Endothelial cell of umbilical vein (primary cell): ENCODE results near the gene HNRNPH2. TPM values are rescaled to one million over a fixed set of nuclear protein-coding genes. Genes with fewer than 3 reads are reported as not detected.

Experiments used
- BruUV-seq: library from RNA; stranded (reverse); fragments of 400-500 nt; replicated peaks from 2 replicates; lab custom pipeline; 2021; lab: Mats Ljungman, UMichigan
- CTCF ChIA-PET: fragments of 300-600, 350-600 bp; sonication (Branson Sonifier 250); formaldehyde crosslinking; loops from one replicate; lab custom pipeline; 2021; ENCODE audit warnings: antibody characterized with exemption, inconsistent platforms; lab: Charles Lee
- POLR2A ChIA-PET: fragments of 300-600, 350-600 bp; sonication (Branson Sonifier 250); formaldehyde crosslinking; loops from one replicate; lab custom pipeline; 2021; ENCODE audit warnings: antibody characterized with exemption, inconsistent platforms; lab: Charles Lee
- DNase-seq: peaks from one replicate; pipeline ENCODE4 v3.0.0-alpha.2; 2011; ENCODE audit warnings: low read depth, low spot score
- FAIRE-seq: peaks from 2 replicates; lab custom pipeline; 2011; peaks lifted over from hg19 to GRCh38; lab: Jason Lieb, UNC
- H2AFZ ChIP-seq: 2 replicates; pipeline ENCODE4 v1.6.0; 2012; ENCODE audit warnings: low read depth, low read length, control low read depth, inconsistent platforms
- H3K27ac ChIP-seq: 2 replicates; pipeline ENCODE4 v1.5.1; 2011; ENCODE audit warnings: low read depth, mild to moderate bottlenecking, control low read depth, low read length, moderate library complexity; ENCODE audit not compliant: insufficient read depth
- H3K27me3 ChIP-seq, 2 experiments: 2 replicates each; pipeline versions ENCODE4 v1.6.0 to v1.6.1; 2011; ENCODE audit warnings: low read length in 2 of 2, mixed read lengths in 1 of 2; ENCODE audit not compliant: control insufficient read depth in 2 of 2, insufficient read depth in 2 of 2
- H3K36me3 ChIP-seq, 2 experiments: 2 replicates in 1 of 2; 3 replicates in 1 of 2; pipeline ENCODE4 v1.5.1; 2011; ENCODE audit warnings: low read length in 2 of 2, mild to moderate bottlenecking in 1 of 2, moderate library complexity in 1 of 2; ENCODE audit not compliant: control insufficient read depth in 2 of 2, insufficient read depth in 2 of 2; ENCODE audit errors: extremely low read depth in 1 of 2
- H3K4me1 ChIP-seq: 3 replicates; pipeline ENCODE4 v1.5.1; 2011; ENCODE audit warnings: mild to moderate bottlenecking, low read length; ENCODE audit not compliant: control insufficient read depth, insufficient read depth; ENCODE audit errors: extremely low read depth
- H3K4me2 ChIP-seq: 2 replicates; pipeline ENCODE4 v1.6.1; 2011; ENCODE audit warnings: low read length, control low read depth, mixed read lengths; ENCODE audit not compliant: insufficient read depth
- H3K4me3 ChIP-seq, 3 experiments: fragments of 200-600 bp in 1 of 3; sonication (generic), shearing (Covaris generic) in 1 of 3; replicated peaks in 1 of 3; 2 replicates each; pipeline ENCODE4 v1.5.1; 2011 to 2016; ENCODE audit warnings: control low read depth in 3 of 3, low read length in 3 of 3, mild to moderate bottlenecking in 2 of 3, inconsistent platforms in 1 of 3, low read depth in 1 of 3, moderate library complexity in 1 of 3; ENCODE audit not compliant: insufficient read depth in 1 of 3
- H3K79me2 ChIP-seq: 2 replicates; pipeline ENCODE4 v1.6.0; 2012; ENCODE audit warnings: low read length, inconsistent platforms; ENCODE audit not compliant: control insufficient read depth, insufficient read depth
- H3K9ac ChIP-seq: replicated peaks from 2 replicates; pipeline ENCODE3; 2011; ENCODE audit warnings: low read length, control low read depth; ENCODE audit not compliant: insufficient read depth; ENCODE audit errors: extremely low read depth
- H3K9me1 ChIP-seq: replicated peaks from 3 replicates; pipeline ENCODE4 v1.6.0; 2011; ENCODE audit warnings: mild to moderate bottlenecking, low read length; ENCODE audit not compliant: control insufficient read depth, insufficient read depth; ENCODE audit errors: extremely low read depth
- H3K9me3 ChIP-seq: replicated peaks from 2 replicates; pipeline ENCODE4 v1.5.1; 2012; ENCODE audit warnings: low read length, inconsistent platforms; ENCODE audit not compliant: control insufficient read depth, insufficient read depth
- H4K20me1 ChIP-seq: replicated peaks from 2 replicates; pipeline ENCODE3; 2011; ENCODE audit warnings: mild to moderate bottlenecking, low read length; ENCODE audit not compliant: control insufficient read depth, insufficient read depth; ENCODE audit errors: extremely low read depth
- POLR2AphosphoS5 ChIP-seq: IDR thresholded peaks from 2 replicates; pipeline ENCODE4 v1.6.1; 2012; ENCODE audit warnings: low read depth, mild to moderate bottlenecking, control low read depth, low read length, moderate library complexity; ENCODE audit not compliant: insufficient read depth
- dilution Hi-C: fragments of 300-500 bp; cut with MboI; formaldehyde crosslinking; loops from one replicate; pipeline ENCODE4 v1.15.0; 2019; ENCODE audit warnings: low sequenced_read_pairs; ENCODE audit not compliant: extremely low pct_ligation_motif_present
- intact Hi-C: fragments of 100-400 bp; cut with micrococcal nuclease; formaldehyde crosslinking; loops from one replicate; pipeline ENCODE4 v1.10.0; 2022
- polyA plus RNA-seq, 4 experiments: library from polyadenylated mRNA; depleted of rRNA in 3 of 4; stranded (reverse) in 3 of 4; unstranded in 1 of 4; fragments of >200 nt; gene quantifications; 2 replicates each; pipeline versions ENCODE4 v1.2.1 to v1.2.3, GENCODE V29; 2011 to 2012; ENCODE audit warnings: missing spikeins in 1 of 4
- total RNA-seq: library from RNA; stranded (reverse); gene quantifications from 2 replicates; pipeline ENCODE4 v1.2.3, GENCODE V29; 2021
- TF ChIP-seq, protein P1 (sequence below), 2 donors: IDR thresholded peaks; 1 replicate in 1 of 2; 2 replicates in 1 of 2; pipeline ENCODE4 v1.5.1; 2011; ENCODE audit warnings: low read length in 2 of 2, mild to moderate bottlenecking in 2 of 2, moderate library complexity in 2 of 2, control low read depth in 1 of 2, inconsistent platforms in 1 of 2, low read depth in 1 of 2; ENCODE audit not compliant: insufficient read depth in 1 of 2; ENCODE audit errors: extremely low read depth in 1 of 2

HNRNPH2 gene
- total and polyA plus RNA-seq, 2 donors (not counting 3 experiments of a cell fraction or from before 2014, with no cell fraction given): 29.3 to 59.1 TPM

GRCh38 chrX:101462892-101463291, 54.9 kb downstream of the HNRNPH2 start:
- POLR2A ChIA-PET: no interaction called here
- peak; percentile 82 for FAIRE-seq

More at GRCh38 chrX:101462892-101463291, 54.9 kb downstream of the HNRNPH2 start:
- H3K9me3 ChIP-seq: no peaks in the 10 kb centered on the region
- no peak overlapping the region for H3K4me2 ChIP-seq
- intact Hi-C loops (loop anchor here (5.0 kb wide), 1 partner anchor 339 kb away; no protein-coding TSS in a partner anchor), dilution Hi-C loops (no loop called here)
- no peaks in the 10 kb centered on the region for H3K36me3 ChIP-seq
- no peak overlapping the region for H3K27ac ChIP-seq
- H3K4me3 ChIP-seq: no peak overlapping the region
- no peak overlapping the region for H3K9ac ChIP-seq
- no peaks in the 10 kb centered on the region for H4K20me1 ChIP-seq
- no peaks in the 10 kb centered on the region for H3K9me1 ChIP-seq
- CTCF ChIA-PET: no interaction called here
- no TSS peak for BruUV-seq
- H3K27me3 ChIP-seq: no peaks in the 10 kb centered on the region
- DNase-seq: peak; percentile 47
- H2AFZ ChIP-seq: no peak overlapping the region
- no peaks in the 10 kb centered on the region for H3K4me1 ChIP-seq
- TF ChIP-seq, protein P1, sequence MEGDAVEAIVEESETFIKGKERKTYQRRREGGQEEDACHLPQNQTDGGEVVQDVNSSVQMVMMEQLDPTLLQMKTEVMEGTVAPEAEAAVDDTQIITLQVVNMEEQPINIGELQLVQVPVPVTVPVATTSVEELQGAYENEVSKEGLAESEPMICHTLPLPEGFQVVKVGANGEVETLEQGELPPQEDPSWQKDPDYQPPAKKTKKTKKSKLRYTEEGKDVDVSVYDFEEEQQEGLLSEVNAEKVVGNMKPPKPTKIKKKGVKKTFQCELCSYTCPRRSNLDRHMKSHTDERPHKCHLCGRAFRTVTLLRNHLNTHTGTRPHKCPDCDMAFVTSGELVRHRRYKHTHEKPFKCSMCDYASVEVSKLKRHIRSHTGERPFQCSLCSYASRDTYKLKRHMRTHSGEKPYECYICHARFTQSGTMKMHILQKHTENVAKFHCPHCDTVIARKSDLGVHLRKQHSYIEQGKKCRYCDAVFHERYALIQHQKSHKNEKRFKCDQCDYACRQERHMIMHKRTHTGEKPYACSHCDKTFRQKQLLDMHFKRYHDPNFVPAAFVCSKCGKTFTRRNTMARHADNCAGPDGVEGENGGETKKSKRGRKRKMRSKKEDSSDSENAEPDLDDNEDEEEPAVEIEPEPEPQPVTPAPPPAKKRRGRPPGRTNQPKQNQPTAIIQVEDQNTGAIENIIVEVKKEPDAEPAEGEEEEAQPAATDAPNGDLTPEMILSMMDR (IDR thresholded peaks at IDR 0.05; ENCODE audit: extremely low read depth in 1 of 2, insufficient read depth in 1 of 2, low read depth in 1 of 2, low read length in 2 of 2): peak in 1 of 2 donors; percentile 27
- no peak for TF ChIP-seq POLR2AphosphoS5
- no peaks in the 10 kb centered on the region for H3K79me2 ChIP-seq

Other genes with a start within 250 kb of the HNRNPH2 start
- 0.31 and 0.78 TPM in 2 replicates for gene DRP2, start 188.4 kb upstream of the HNRNPH2 start, total RNA-seq
- gene DRP2, start 188.4 kb upstream of the HNRNPH2 start, polyA plus RNA-seq: 0.13 and 0.17 TPM in 2 replicates
- gene TAF7L, start 116.9 kb upstream of the HNRNPH2 start, total RNA-seq: 1.1 and 1.8 TPM in 2 replicates
- 0.45 and 0.70 TPM in 2 replicates for gene TAF7L, start 116.9 kb upstream of the HNRNPH2 start, polyA plus RNA-seq
- 15.2 and 17.5 TPM in 2 replicates for gene TIMM8A, start 59.5 kb upstream of the HNRNPH2 start, total RNA-seq
- gene TIMM8A, start 59.5 kb upstream of the HNRNPH2 start, polyA plus RNA-seq: 10.9 and 11.3 TPM in 2 replicates
- gene BTK, start 22.0 kb upstream of the HNRNPH2 start, total RNA-seq: 0.13 TPM in 1 of 2 replicates, not detected in the other
- gene BTK, start 22.0 kb upstream of the HNRNPH2 start, polyA plus RNA-seq: 0.11 and 0.21 TPM in 2 replicates
- 284 and 329 TPM in 2 replicates for gene RPL36A, start 17.2 kb upstream of the HNRNPH2 start, total RNA-seq
- 901 and 1,196 TPM in 2 replicates for gene RPL36A, start 17.2 kb upstream of the HNRNPH2 start, polyA plus RNA-seq
- gene GLA, start 297 bp upstream of the HNRNPH2 start, total RNA-seq: 36.8 and 39.4 TPM in 2 replicates
- gene GLA, start 297 bp upstream of the HNRNPH2 start, polyA plus RNA-seq: 30.6 and 33.0 TPM in 2 replicates
- gene ARMCX4, start 77.2 kb downstream of the HNRNPH2 start, total RNA-seq: 17.6 and 19.9 TPM in 2 replicates
- 3.8 and 4.7 TPM in 2 replicates for gene ARMCX4, start 77.2 kb downstream of the HNRNPH2 start, polyA plus RNA-seq
- 19.9 and 22.4 TPM in 2 replicates for gene ARMCX1, start 142.3 kb downstream of the HNRNPH2 start, total RNA-seq
- gene ARMCX1, start 142.3 kb downstream of the HNRNPH2 start, polyA plus RNA-seq: 8.8 and 11.0 TPM in 2 replicates
- 91.9 and 98.6 TPM in 2 replicates for gene ARMCX6, start 209.8 kb downstream of the HNRNPH2 start, total RNA-seq
- gene ARMCX6, start 209.8 kb downstream of the HNRNPH2 start, polyA plus RNA-seq: 71.7 and 73.4 TPM in 2 replicates
- 60.1 and 61.0 TPM in 2 replicates for gene ARMCX3, start 214.9 kb downstream of the HNRNPH2 start, total RNA-seq
- gene ARMCX3, start 214.9 kb downstream of the HNRNPH2 start, polyA plus RNA-seq: 22.7 and 27.7 TPM in 2 replicates